Measurements from ENCODE around the gene CSNK1A1. TPM values are rescaled to one million over a fixed set of nuclear protein-coding genes. Genes with fewer than 3 reads are reported as not detected.

Gene CSNK1A1
- total RNA-seq, 1 donor from 2014 or later: 335 TPM

- Histone ChIP-seq H3K9me3 (ENCODE audit: low read depth) (no peaks in the 10 kb centered on the region), H3K4me2 (no peak overlapping the region), H3K27me3 (no peaks in the 10 kb centered on the region), H3K79me2 (ENCODE audit: low read depth) (no peaks in the 10 kb centered on the region), H3K4me1 (no peaks in the 10 kb centered on the region), H4K20me1 (ENCODE audit: low read depth) (no peaks in the 10 kb centered on the region), H2AFZ (replicated peaks) (no peak overlapping the region), H3K4me3 (no peak overlapping the region), H3F3A (ENCODE audit: low read depth) (peaks cover 5% of the 10 kb centered on the region), H3K9ac (no peak overlapping the region), H3K27ac (no peak overlapping the region), H3K36me3 (no peaks in the 10 kb centered on the region)
- Mint-ChIP-seq H3K4me1 (peaks cover 16% of the 10 kb centered on the region), H3K4me3 (no peak overlapping the region), H3K36me3 (no peaks in the 10 kb centered on the region), H3K9me3 (no peaks in the 10 kb centered on the region), H3K27me3 (ENCODE audit: insufficient read depth, low read depth) (peaks cover 3% of the 10 kb centered on the region), H3K27ac (no peak overlapping the region)
- TF ChIP-seq CTCF (IDR thresholded peaks at IDR 0.05): no peak
- TF ChIP-seq EZH2phosphoT487 (IDR thresholded peaks at IDR 0.05): no peak
- TF ChIP-seq EZH2 (IDR thresholded peaks at IDR 0.05): no peak
- no peak for DNase-seq (ENCODE audit: low spot score)
Measured at GRCh38 chr5:149485655-149486615, 65.3 kb downstream of the CSNK1A1 start.

- Histone ChIP-seq H3F3A (ENCODE audit: low read depth) (no peaks in the 10 kb centered on the region), H4K20me1 (ENCODE audit: low read depth) (no peaks in the 10 kb centered on the region), H3K4me3 (no peak overlapping the region), H3K4me1 (no peaks in the 10 kb centered on the region), H3K27me3 (no peaks in the 10 kb centered on the region), H3K36me3 (no peaks in the 10 kb centered on the region), H3K9ac (no peak overlapping the region), H2AFZ (replicated peaks) (no peak overlapping the region), H3K4me2 (no peak overlapping the region), H3K27ac (no peak overlapping the region), H3K9me3 (ENCODE audit: low read depth) (no peaks in the 10 kb centered on the region), H3K79me2 (ENCODE audit: low read depth) (no peaks in the 10 kb centered on the region)
- no peak overlapping the region for H3K27ac Mint-ChIP-seq
- H3K36me3 Mint-ChIP-seq: no peaks in the 10 kb centered on the region
- DNase-seq (ENCODE audit: low spot score): no peak
- H3K4me3 Mint-ChIP-seq: no peak overlapping the region
- TF ChIP-seq CTCF (IDR thresholded peaks at IDR 0.05) (no peak), EZH2phosphoT487 (IDR thresholded peaks at IDR 0.05) (no peak), EZH2 (IDR thresholded peaks at IDR 0.05) (no peak)
- peaks cover 23% of the 10 kb centered on the region for H3K4me1 Mint-ChIP-seq
- no peaks in the 10 kb centered on the region for H3K9me3 Mint-ChIP-seq
- H3K27me3 Mint-ChIP-seq (ENCODE audit: insufficient read depth, low read depth): peaks cover 5% of the 10 kb centered on the region
Measured at GRCh38 chr5:149481485-149481884, 69.8 kb downstream of the CSNK1A1 start.

- Histone ChIP-seq H3K9me3 (ENCODE audit: low read depth) (no peaks in the 10 kb centered on the region), H3K27me3 (no peaks in the 10 kb centered on the region), H3K27ac (no peak overlapping the region), H3K36me3 (no peaks in the 10 kb centered on the region), H3F3A (ENCODE audit: low read depth) (no peaks in the 10 kb centered on the region), H3K4me2 (no peak overlapping the region), H4K20me1 (ENCODE audit: low read depth) (no peaks in the 10 kb centered on the region), H3K9ac (no peak overlapping the region), H3K4me3 (no peak overlapping the region), H3K4me1 (peaks cover 5% of the 10 kb centered on the region), H2AFZ (replicated peaks) (no peak overlapping the region), H3K79me2 (ENCODE audit: low read depth) (no peaks in the 10 kb centered on the region)
- H3K9me3 Mint-ChIP-seq: no peaks in the 10 kb centered on the region
- H3K36me3 Mint-ChIP-seq: no peaks in the 10 kb centered on the region
- H3K27ac Mint-ChIP-seq: peak overlapping the region; percentile 42
- TF ChIP-seq CTCF (IDR thresholded peaks at IDR 0.05) (no peak), EZH2phosphoT487 (IDR thresholded peaks at IDR 0.05) (no peak), EZH2 (IDR thresholded peaks at IDR 0.05) (no peak)
- H3K4me3 Mint-ChIP-seq: no peak overlapping the region
- peaks cover 5% of the 10 kb centered on the region for H3K27me3 Mint-ChIP-seq (ENCODE audit: insufficient read depth, low read depth)
- H3K4me1 Mint-ChIP-seq: peaks cover 17% of the 10 kb centered on the region
- DNase-seq (ENCODE audit: low spot score): no peak
Measured at GRCh38 chr5:149478761-149479160, 72.5 kb downstream of the CSNK1A1 start.
